Karpas-422 (cell line): Measurements from ENCODE around the gene PPP1R14D. TPM values are rescaled to one million over a fixed set of nuclear protein-coding genes. Genes with fewer than 3 reads are reported as not detected.

Source experiments
- DNase-seq: peaks from one replicate; pipeline ENCODE4 v3.0.0-alpha.2; 2015
- H2AFZ ChIP-seq: fragments of 200-600 bp; sonication (generic); 2 replicates; pipeline ENCODE4 v1.6.1; 2014; ENCODE audit warnings: antibody characterized with exemption, low read length, mixed read lengths
- H3K27ac ChIP-seq: fragments of 200-600 bp; sonication (generic); 2 replicates; pipeline ENCODE4 v1.5.1; 2014; ENCODE audit warnings: mild to moderate bottlenecking, low read length, moderate library complexity
- H3K27me3 ChIP-seq: fragments of 200-600 bp; sonication (generic); 2 replicates; pipeline ENCODE4 v1.6.1; 2014; ENCODE audit warnings: low read length, mixed read lengths
- H3K36me3 ChIP-seq: fragments of 200-600 bp; sonication (generic); 2 replicates; pipeline ENCODE4 v1.6.1; 2014; ENCODE audit warnings: low read length, mixed read lengths; ENCODE audit not compliant: insufficient read depth
- H3K4me1 ChIP-seq: fragments of 200-600 bp; sonication (generic); 2 replicates; pipeline ENCODE4 v1.6.1; 2014; ENCODE audit warnings: mild to moderate bottlenecking, low read length, mixed read lengths
- H3K4me2 ChIP-seq: fragments of 200-600 bp; sonication (generic); 2 replicates; pipeline ENCODE4 v1.6.1; 2014; ENCODE audit warnings: low read length, low read depth, mild to moderate bottlenecking; ENCODE audit not compliant: poor library complexity, severe bottlenecking
- H3K4me3 ChIP-seq: fragments of 200-600 bp; sonication (generic); 2 replicates; pipeline ENCODE4 v1.5.1; 2014; ENCODE audit warnings: mild to moderate bottlenecking, antibody characterized with exemption, low read length, mixed read lengths
- H3K79me2 ChIP-seq: fragments of 200-600 bp; sonication (generic); 2 replicates; pipeline ENCODE4 v1.6.1; 2014; ENCODE audit warnings: mild to moderate bottlenecking, low read length, mixed read lengths
- H3K9ac ChIP-seq: fragments of 200-600 bp; sonication (generic); 2 replicates; pipeline ENCODE4 v1.6.0; 2014; ENCODE audit warnings: low read length
- H3K9me2 ChIP-seq: fragments of 200-600 bp; sonication (generic), shearing (Covaris generic); replicated peaks from 2 replicates; pipeline ENCODE4 v1.6.0; 2014; ENCODE audit warnings: mild to moderate bottlenecking, low read length, moderate library complexity; ENCODE audit not compliant: insufficient read depth
- H3K9me3 ChIP-seq: fragments of 300-700, 200-600 bp; sonication (generic); 2 replicates; pipeline ENCODE4 v1.6.1; 2014; ENCODE audit warnings: low read length, mixed read lengths
- H4K20me1 ChIP-seq: fragments of 200-600 bp; sonication (generic); 2 replicates; pipeline ENCODE4 v1.6.1; 2014; ENCODE audit warnings: mild to moderate bottlenecking, antibody characterized with exemption, low read length, low read depth; ENCODE audit not compliant: insufficient read depth
- small RNA-seq: library from RNA; depleted of rRNA; stranded (forward); fragments of <200 nt; gene quantifications from one replicate; pipeline ENCODE3, GENCODE V24; 2014
- total RNA-seq: library from RNA; depleted of rRNA; stranded (reverse); fragments of >200 nt; shearing (Covaris generic); gene quantifications from 2 replicates; pipeline ENCODE4 v1.2.3, GENCODE V29; 2014; ENCODE audit warnings: low replicate concordance; rRNA removed

Gene PPP1R14D
- total RNA-seq, 1 experiment from 2014 or later: not detected

DNA sequence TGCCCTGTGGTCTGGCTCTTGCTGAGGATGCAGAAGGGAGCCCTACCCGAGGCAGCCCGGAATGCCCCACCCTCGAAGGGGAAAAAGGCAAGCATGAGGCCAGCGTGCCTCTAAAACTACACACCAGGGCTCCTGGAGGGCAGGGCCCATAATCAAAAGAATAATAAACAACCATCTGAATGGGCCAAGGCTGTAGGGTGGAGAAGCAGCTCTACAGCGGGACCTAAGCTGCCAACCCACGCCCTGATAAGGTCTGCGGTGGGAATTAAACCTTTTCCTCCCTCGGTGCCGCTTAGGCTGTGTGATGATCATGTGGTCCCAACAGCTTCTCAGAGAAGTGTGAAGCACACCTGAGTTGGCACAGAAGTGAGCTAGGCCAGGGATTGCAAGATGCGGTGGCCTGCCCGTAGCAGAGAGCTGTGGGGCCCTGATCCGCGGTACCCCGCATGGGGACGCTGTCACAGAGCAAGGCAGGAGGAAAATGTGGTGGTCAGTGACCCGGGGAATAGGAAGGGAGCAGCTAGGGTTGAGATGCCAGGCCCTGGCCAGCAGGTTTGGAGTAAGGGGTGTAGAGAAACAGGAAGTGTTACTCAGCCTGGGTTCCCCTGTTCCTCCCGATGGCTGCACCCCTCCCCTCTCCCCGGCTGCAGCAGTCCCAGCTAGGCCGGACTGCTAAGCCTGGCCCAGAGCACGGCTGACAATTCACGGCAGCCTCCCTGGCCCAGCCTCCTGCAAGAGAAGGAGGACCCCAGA lies 59.8 kb downstream of the PPP1R14D start:
- peak; percentile 82 for DNase-seq
- H3K9ac ChIP-seq: peak overlapping the region; percentile 76
- H3K4me1 ChIP-seq: peaks cover 79% of the 10 kb centered on the region
- peaks cover 8% of the 10 kb centered on the region; the same call in 1 of the 2 replicates for H4K20me1 ChIP-seq
- H3K27me3 ChIP-seq: no peaks in the 10 kb centered on the region
- H3K4me3 ChIP-seq: peak overlapping the region; percentile 53
- H3K27ac ChIP-seq: peak overlapping the region; percentile 96
- H3K9me2 ChIP-seq: no peaks in the 10 kb centered on the region
- peak overlapping the region; percentile 70 for H3K4me2 ChIP-seq
- H2AFZ ChIP-seq: no peak overlapping the region; the same call in 1 of the 2 replicates
- H3K9me3 ChIP-seq: no peaks in the 10 kb centered on the region
- H3K79me2 ChIP-seq: peaks cover 9% of the 10 kb centered on the region; the same call in 1 of the 2 replicates
- peaks cover 3% of the 10 kb centered on the region; the same call in 1 of the 2 replicates for H3K36me3 ChIP-seq

GRCh38 chr15:40767838-40768500 lies 60.5 kb downstream of the PPP1R14D start:
- H3K9me3 ChIP-seq: no peaks in the 10 kb centered on the region
- H2AFZ ChIP-seq: no peak overlapping the region
- no peak for DNase-seq
- peak overlapping the region; percentile 70 for H3K4me2 ChIP-seq
- peaks cover 8% of the 10 kb centered on the region; the same call in 1 of the 2 replicates for H4K20me1 ChIP-seq
- H3K4me1 ChIP-seq: peaks cover 86% of the 10 kb centered on the region
- peak overlapping the region; percentile 76 for H3K9ac ChIP-seq
- peak overlapping the region; percentile 96 for H3K27ac ChIP-seq
- peaks cover 3% of the 10 kb centered on the region; the same call in 1 of the 2 replicates for H3K36me3 ChIP-seq
- H3K9me2 ChIP-seq: no peaks in the 10 kb centered on the region
- peak overlapping the region; percentile 53 for H3K4me3 ChIP-seq
- no peaks in the 10 kb centered on the region for H3K27me3 ChIP-seq
- peaks cover 9% of the 10 kb centered on the region; the same call in 1 of the 2 replicates for H3K79me2 ChIP-seq

DNA sequence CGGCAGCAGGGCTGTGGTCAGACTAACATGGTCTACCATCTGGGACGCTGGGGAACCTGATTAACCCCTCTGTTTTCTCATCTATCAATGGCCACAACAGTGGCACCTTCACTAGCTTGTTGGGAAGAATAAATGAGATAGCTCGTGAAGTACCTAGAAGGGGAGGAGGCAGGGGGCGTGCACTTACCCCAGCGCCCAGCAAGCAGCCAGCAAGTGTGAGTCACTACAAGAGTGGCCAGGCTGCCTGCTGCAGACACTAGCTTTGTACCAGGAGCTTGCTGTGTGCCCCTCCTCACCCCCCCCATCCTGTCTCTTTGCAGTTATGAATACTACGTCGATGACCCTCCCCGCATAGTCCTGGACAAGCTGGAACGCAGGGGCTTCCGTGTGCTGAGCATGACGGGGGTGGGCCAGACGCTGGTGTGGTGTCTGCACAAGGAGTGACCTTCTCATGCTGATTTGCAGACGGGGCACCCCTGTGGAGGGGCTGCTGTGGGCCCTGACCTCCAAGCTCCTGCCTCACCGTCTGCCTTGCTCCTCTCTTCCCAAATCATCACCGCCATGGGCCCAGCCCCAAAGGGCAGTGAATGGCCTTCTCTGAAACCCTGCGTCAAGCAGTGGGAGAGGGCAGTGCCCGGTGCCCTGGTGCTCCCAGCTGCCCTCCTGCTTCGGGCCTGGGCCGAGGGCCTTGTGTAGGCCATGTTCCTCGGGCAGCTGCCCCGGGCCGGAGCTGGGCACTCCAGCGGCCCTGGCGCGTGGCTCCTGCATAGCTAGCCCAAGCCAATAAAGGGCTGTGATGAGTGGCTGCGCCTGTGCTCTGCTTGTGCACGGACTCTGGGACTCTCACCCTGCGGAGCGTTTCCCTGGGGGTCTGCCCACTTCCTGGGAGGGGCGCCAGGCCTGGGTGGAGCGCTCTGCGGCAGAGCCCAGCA lies 61.3 kb downstream of the PPP1R14D start:
- Histone ChIP-seq H3K4me1 (peaks cover 80% of the 10 kb centered on the region), H3K9ac (no peak overlapping the region), H3K9me3 (no peaks in the 10 kb centered on the region), H3K4me2 (no peak overlapping the region), H2AFZ (no peak overlapping the region), H4K20me1 (peaks cover 7% of the 10 kb centered on the region; the same call in 1 of the 2 replicates), H3K9me2 (no peaks in the 10 kb centered on the region), H3K27ac (peak overlapping the region; percentile 89), H3K36me3 (peaks cover 3% of the 10 kb centered on the region; the same call in 1 of the 2 replicates), H3K27me3 (no peaks in the 10 kb centered on the region), H3K79me2 (peaks cover 9% of the 10 kb centered on the region; the same call in 1 of the 2 replicates), H3K4me3 (no peak overlapping the region)
- DNase-seq: no peak

GRCh38 chr15:40766194-40766815 lies 62.2 kb downstream of the PPP1R14D start:
- H3K79me2 ChIP-seq: peaks cover 9% of the 10 kb centered on the region; the same call in 1 of the 2 replicates
- peak overlapping the region; percentile 85; the same call in 1 of the 2 replicates for H3K9ac ChIP-seq
- H3K27me3 ChIP-seq: no peaks in the 10 kb centered on the region
- peak overlapping the region; percentile 84 for H3K4me2 ChIP-seq
- H3K9me2 ChIP-seq: no peaks in the 10 kb centered on the region
- H2AFZ ChIP-seq: no peak overlapping the region
- peaks cover 72% of the 10 kb centered on the region for H3K4me1 ChIP-seq
- no peaks in the 10 kb centered on the region for H3K9me3 ChIP-seq
- peak overlapping the region; percentile 89 for H3K27ac ChIP-seq
- H3K4me3 ChIP-seq: peak overlapping the region; percentile 73; the same call in 1 of the 2 replicates
- H3K36me3 ChIP-seq: peaks cover 3% of the 10 kb centered on the region; the same call in 1 of the 2 replicates
- no peak for DNase-seq
- 0 out of 2 replicates have a peak, but pooled peaks cover 3% of the 10 kb centered on the region for H4K20me1 ChIP-seq

Small RNA genes lying within 50 kb of the gene (small RNA-seq; reads per million reads assigned to genes)
- gene AC025166.1: not detected

Other genes starting within 250 kb of the PPP1R14D start
- 17.4 and 25.8 TPM in 2 replicates for gene KNL1, start 234.5 kb downstream of the PPP1R14D start, total RNA-seq
- 8.6 and 11.4 TPM in 2 replicates for gene RAD51, start 133.5 kb downstream of the PPP1R14D start, total RNA-seq
- gene RMDN3, start 73.5 kb downstream of the PPP1R14D start, total RNA-seq: 7.8 and 15.8 TPM in 2 replicates
- 173 and 503 TPM in 2 replicates for gene GCHFR, start 64.6 kb downstream of the PPP1R14D start, total RNA-seq
- gene C15orf62, start 58.7 kb downstream of the PPP1R14D start, total RNA-seq: 2.4 and 9.8 TPM in 2 replicates
- 14.5 and 47.5 TPM in 2 replicates for gene ZFYVE19, start 21.6 kb downstream of the PPP1R14D start, total RNA-seq
- gene DNAJC17, start 21.2 kb downstream of the PPP1R14D start, total RNA-seq: 14.8 and 46.6 TPM in 2 replicates
- 2.0 and 3.4 TPM in 2 replicates for gene SPINT1, start 15.3 kb upstream of the PPP1R14D start, total RNA-seq
- 0.69 TPM in 1 of 2 replicates, not detected in the other for gene RHOV, start 45.5 kb upstream of the PPP1R14D start, total RNA-seq
- gene VPS18, start 65.7 kb upstream of the PPP1R14D start, total RNA-seq: 12.6 and 18.1 TPM in 2 replicates
- 0.36 TPM in 1 of 2 replicates, not detected in the other for gene DLL4, start 100.6 kb upstream of the PPP1R14D start, total RNA-seq
- 41.6 and 45.5 TPM in 2 replicates for gene CHAC1, start 124.8 kb upstream of the PPP1R14D start, total RNA-seq